Measurements from ENCODE around the gene TEAD3. TPM values are rescaled to one million over a fixed set of nuclear protein-coding genes. Genes with fewer than 3 reads are reported as not detected.

The TEAD3 gene
- polyA plus RNA-seq, 1 donor from 2014 or later: 0.10 TPM

- no peaks in the 10 kb centered on the region for H3K79me2 ChIP-seq (replicated peaks; ENCODE audit: insufficient read depth, low read length)
- H3K9me2 ChIP-seq (ENCODE audit: insufficient read depth, low read length): no peaks in the 10 kb centered on the region
- no peaks in the 10 kb centered on the region for H3F3A ChIP-seq (ENCODE audit: insufficient read depth, low read length, poor library complexity, severe bottlenecking)
- no peak overlapping the region for H2AFZ ChIP-seq (ENCODE audit: low read depth, low read length)
- TF ChIP-seq EP300 (conservative IDR thresholded peaks at IDR 0.05; ENCODE audit: poor library complexity, severe bottlenecking): no peak
- no peak for TF ChIP-seq CTCF (IDR thresholded peaks at IDR 0.05; ENCODE audit: poor library complexity, severe bottlenecking)
- H3K4me3 ChIP-seq (ENCODE audit: low read length): no peak overlapping the region
- no peaks in the 10 kb centered on the region for H3K36me3 ChIP-seq (ENCODE audit: insufficient read depth, low read length)
- no peak overlapping the region for H3K9ac ChIP-seq (ENCODE audit: low read length)
- no peaks in the 10 kb centered on the region for H4K20me1 ChIP-seq (ENCODE audit: insufficient read depth)
- H3K4me2 ChIP-seq (ENCODE audit: low read length): no peak overlapping the region
- no peaks in the 10 kb centered on the region for H3K27me3 ChIP-seq (ENCODE audit: insufficient read depth, low read depth, low read length)
- no peak overlapping the region for H3K27ac ChIP-seq (ENCODE audit: low read length)
- no peaks in the 10 kb centered on the region for H3K9me3 ChIP-seq (ENCODE audit: low read length)
Measured at GRCh38 chr6:35484921-35485392, 11.9 kb downstream of the TEAD3 start.

GRCh38 chr6:35483893-35484645 lies 12.8 kb downstream of the TEAD3 start:
- Histone ChIP-seq H3K79me2 (replicated peaks; ENCODE audit: insufficient read depth, low read length) (no peaks in the 10 kb centered on the region), H4K20me1 (ENCODE audit: insufficient read depth) (no peaks in the 10 kb centered on the region)
- TF ChIP-seq CTCF (IDR thresholded peaks at IDR 0.05; ENCODE audit: poor library complexity, severe bottlenecking): no peak
- TF ChIP-seq REST (IDR thresholded peaks at IDR 0.05; ENCODE audit: borderline replicate concordance): no peak
- no peak for TF ChIP-seq EP300 (conservative IDR thresholded peaks at IDR 0.05; ENCODE audit: poor library complexity, severe bottlenecking)

GRCh38 chr6:35483490-35483889 lies 13.4 kb downstream of the TEAD3 start:
- Histone ChIP-seq H3F3A (ENCODE audit: insufficient read depth, low read length, poor library complexity, severe bottlenecking) (no peaks in the 10 kb centered on the region), H3K27ac (ENCODE audit: low read length) (no peak overlapping the region), H3K4me2 (ENCODE audit: low read length) (no peak overlapping the region), H3K9me2 (ENCODE audit: insufficient read depth, low read length) (no peaks in the 10 kb centered on the region), H3K9me3 (ENCODE audit: low read length) (no peaks in the 10 kb centered on the region), H3K79me2 (replicated peaks; ENCODE audit: insufficient read depth, low read length) (no peaks in the 10 kb centered on the region), H3K9ac (ENCODE audit: low read length) (no peak overlapping the region), H2AFZ (ENCODE audit: low read depth, low read length) (no peak overlapping the region), H3K27me3 (ENCODE audit: insufficient read depth, low read depth, low read length) (no peaks in the 10 kb centered on the region), H3K36me3 (ENCODE audit: insufficient read depth, low read length) (no peaks in the 10 kb centered on the region), H3K4me3 (ENCODE audit: low read length) (no peak overlapping the region), H4K20me1 (ENCODE audit: insufficient read depth) (no peaks in the 10 kb centered on the region)
- TF ChIP-seq REST (IDR thresholded peaks at IDR 0.05; ENCODE audit: borderline replicate concordance): no peak
- no peak for TF ChIP-seq MXI1 (conservative IDR thresholded peaks at IDR 0.05; ENCODE audit: poor library complexity, severe bottlenecking)
- no peak for TF ChIP-seq POLR2AphosphoS5 (IDR thresholded peaks at IDR 0.05)
- TF ChIP-seq RAD21 (conservative IDR thresholded peaks at IDR 0.05): no peak
- TF ChIP-seq EP300 (conservative IDR thresholded peaks at IDR 0.05; ENCODE audit: poor library complexity, severe bottlenecking): no peak
- TF ChIP-seq EZH2 (IDR thresholded peaks at IDR 0.05; ENCODE audit: borderline replicate concordance, insufficient read depth, low read length, poor library complexity, severe bottlenecking): no peak

More at GRCh38 chr6:35483893-35484645, 12.8 kb downstream of the TEAD3 start:
- Histone ChIP-seq H3K9me3 (ENCODE audit: low read length) (no peaks in the 10 kb centered on the region), H3K36me3 (ENCODE audit: insufficient read depth, low read length) (no peaks in the 10 kb centered on the region), H3K27me3 (ENCODE audit: insufficient read depth, low read depth, low read length) (no peaks in the 10 kb centered on the region), H3K4me2 (ENCODE audit: low read length) (no peak overlapping the region), H3K4me3 (ENCODE audit: low read length) (no peak overlapping the region), H3K27ac (ENCODE audit: low read length) (no peak overlapping the region), H3K9me2 (ENCODE audit: insufficient read depth, low read length) (no peaks in the 10 kb centered on the region), H3F3A (ENCODE audit: insufficient read depth, low read length, poor library complexity, severe bottlenecking) (no peaks in the 10 kb centered on the region), H2AFZ (ENCODE audit: low read depth, low read length) (no peak overlapping the region), H3K9ac (ENCODE audit: low read length) (no peak overlapping the region)

All from neural cell (in vitro differentiated cells).